GM12892 (cell line): ENCODE results near the gene LTV1.
"Not testable (repeated sequence)": the region's sequence is repeated elsewhere in the genome, so short reads cannot be mapped to it uniquely, and the experiment has no call there.

Experiments
- POLR2A ChIP-seq: IDR thresholded peaks from 2 replicates; pipeline ENCODE4 v1.6.1; 2011; ENCODE audit warnings: low read depth, low read length, control low read depth
- POLR2AphosphoS5 ChIP-seq: IDR thresholded peaks from 2 replicates; pipeline ENCODE4 v1.6.1; 2011; ENCODE audit warnings: low read depth, low read length, control low read depth

GRCh38 chr6:143871202-143871730, 28.1 kb downstream of the LTV1 start:
- not testable (repeated sequence) for TF ChIP-seq POLR2A, POLR2AphosphoS5
